Measurements from ENCODE around the gene PLEKHH2.
"Not testable (repeated sequence)": the region's sequence is repeated elsewhere in the genome, so short reads cannot be mapped to it uniquely, and the experiment has no call there.

PLEKHH2 gene

DNA sequence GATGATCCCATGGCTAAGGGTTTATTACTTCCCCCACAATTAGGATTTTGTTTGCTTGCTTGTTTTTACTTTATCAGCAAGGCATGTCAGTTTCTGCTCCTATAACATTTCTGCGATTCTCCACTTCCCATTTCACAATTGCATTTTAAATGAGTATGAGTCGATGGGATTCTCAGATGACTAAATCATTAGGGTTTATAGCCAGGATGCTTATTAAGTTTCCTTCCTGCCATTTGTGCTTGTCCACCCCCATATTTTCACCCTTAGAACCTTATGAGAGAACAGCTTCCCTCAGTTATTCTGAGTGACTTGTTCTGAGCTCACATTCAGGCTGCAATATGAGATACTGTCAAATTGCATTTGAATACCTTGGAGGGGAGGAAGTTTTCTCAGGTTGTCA, 77.1 kb downstream of the PLEKHH2 start:
- H3K4me3 ChIP-seq (ENCODE audit: control insufficient read depth, low read depth, low read length): no peak overlapping the region
- peak; percentile 29 for DNase-seq (ENCODE audit: low read depth)
- TF ChIP-seq, protein P1, sequence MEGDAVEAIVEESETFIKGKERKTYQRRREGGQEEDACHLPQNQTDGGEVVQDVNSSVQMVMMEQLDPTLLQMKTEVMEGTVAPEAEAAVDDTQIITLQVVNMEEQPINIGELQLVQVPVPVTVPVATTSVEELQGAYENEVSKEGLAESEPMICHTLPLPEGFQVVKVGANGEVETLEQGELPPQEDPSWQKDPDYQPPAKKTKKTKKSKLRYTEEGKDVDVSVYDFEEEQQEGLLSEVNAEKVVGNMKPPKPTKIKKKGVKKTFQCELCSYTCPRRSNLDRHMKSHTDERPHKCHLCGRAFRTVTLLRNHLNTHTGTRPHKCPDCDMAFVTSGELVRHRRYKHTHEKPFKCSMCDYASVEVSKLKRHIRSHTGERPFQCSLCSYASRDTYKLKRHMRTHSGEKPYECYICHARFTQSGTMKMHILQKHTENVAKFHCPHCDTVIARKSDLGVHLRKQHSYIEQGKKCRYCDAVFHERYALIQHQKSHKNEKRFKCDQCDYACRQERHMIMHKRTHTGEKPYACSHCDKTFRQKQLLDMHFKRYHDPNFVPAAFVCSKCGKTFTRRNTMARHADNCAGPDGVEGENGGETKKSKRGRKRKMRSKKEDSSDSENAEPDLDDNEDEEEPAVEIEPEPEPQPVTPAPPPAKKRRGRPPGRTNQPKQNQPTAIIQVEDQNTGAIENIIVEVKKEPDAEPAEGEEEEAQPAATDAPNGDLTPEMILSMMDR (IDR thresholded peaks at IDR 0.05; ENCODE audit: control insufficient read depth, insufficient read depth, low read depth, low read length, missing control alignments): no peak

DNA sequence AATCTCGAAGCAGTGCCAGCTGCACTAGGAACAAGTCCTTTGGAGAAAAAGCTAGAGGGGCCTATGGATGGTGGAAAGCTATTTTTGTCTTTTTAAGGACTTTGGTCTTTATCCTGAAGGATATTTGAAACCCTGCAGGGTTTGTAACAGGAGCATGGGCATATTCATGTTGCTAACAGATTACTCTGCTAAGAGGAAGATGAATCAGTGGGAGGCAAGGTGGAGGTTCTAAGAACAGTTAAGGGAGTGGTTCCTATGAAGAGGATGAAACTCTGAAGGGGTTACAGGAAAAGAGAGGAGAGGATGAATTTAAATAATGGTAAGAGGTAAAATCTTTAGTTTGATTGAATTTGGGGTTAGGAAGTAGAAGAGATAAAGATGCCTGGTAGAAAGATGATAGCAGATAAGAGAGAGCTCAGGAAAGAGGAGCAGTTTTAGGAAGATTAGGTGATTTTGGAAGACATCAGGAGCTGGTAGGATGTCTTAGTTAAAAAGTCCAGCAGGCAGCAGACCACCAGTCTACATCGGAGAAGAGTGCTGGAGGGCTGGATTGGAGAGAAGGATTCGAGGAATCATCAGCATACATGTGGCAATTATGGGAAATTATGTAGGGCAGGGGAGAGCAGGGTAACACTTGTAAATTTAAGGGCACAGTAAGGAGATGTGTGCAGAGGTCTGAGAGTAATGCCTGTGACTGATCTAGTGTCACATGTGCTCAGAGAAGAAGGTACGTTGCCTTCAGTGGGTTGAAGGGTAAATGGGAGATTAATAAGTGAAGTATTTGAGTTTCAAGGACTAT, 78.4 kb downstream of the PLEKHH2 start:
- DNase-seq (ENCODE audit: low read depth): no peak
- H3K4me3 ChIP-seq (ENCODE audit: control insufficient read depth, low read depth, low read length): no peak overlapping the region
- TF ChIP-seq, protein P1 (IDR thresholded peaks at IDR 0.05; ENCODE audit: control insufficient read depth, insufficient read depth, low read depth, low read length, missing control alignments): no peak

DNA sequence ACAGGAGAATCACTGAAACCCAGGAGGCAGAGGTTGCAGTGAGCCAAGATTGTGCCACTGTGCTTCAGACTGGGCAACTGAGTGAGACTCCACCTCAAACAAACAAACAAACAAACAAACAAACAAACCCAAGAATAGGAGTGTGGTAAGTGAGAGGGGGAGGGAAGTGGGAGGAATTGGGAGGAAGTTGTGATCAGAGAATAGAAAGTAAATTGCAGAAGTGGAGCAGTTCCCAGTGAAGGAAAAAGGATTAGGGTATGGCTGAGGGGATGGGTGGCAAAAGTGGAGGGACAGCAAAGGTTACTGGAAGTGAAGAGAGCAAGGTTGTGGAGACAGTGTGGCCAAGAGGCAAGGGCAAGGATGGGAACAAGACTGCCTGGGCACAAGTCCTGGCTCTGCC, 80.3 kb downstream of the PLEKHH2 start:
- no peak for DNase-seq (ENCODE audit: low read depth)
- no peak overlapping the region for H3K4me3 ChIP-seq (ENCODE audit: control insufficient read depth, low read depth, low read length)
- TF ChIP-seq, protein P1 (IDR thresholded peaks at IDR 0.05; ENCODE audit: control insufficient read depth, insufficient read depth, low read depth, low read length, missing control alignments): no peak

DNA sequence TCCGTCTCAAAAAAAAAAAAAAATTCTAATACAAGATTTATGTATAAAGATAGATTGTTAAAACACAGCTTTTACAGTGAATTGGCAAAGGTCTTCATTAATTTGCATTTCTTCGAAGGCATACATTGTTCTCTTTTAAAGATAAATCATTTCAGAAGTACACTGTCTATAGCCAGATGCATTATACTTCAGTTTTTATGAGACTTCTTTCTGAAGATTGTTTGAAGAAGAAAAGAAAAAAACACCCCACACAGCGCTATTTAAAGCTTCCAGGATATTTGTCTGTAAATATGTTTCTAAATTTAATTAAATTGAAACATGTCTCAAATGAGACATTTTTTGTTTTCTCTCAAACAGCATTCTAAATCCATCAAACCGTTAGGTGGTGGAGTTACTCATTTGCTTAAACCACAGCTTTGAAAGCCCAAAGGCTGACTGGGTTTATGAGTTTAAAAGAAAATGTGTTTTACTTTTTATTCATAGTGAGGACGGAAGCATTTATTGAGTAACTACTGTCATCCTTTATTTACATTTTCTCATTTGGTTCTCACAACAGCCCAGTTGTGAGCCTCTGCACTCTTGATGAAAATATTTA, 81.6 kb downstream of the PLEKHH2 start:
- TF ChIP-seq, protein P1 (IDR thresholded peaks at IDR 0.05; ENCODE audit: control insufficient read depth, insufficient read depth, low read depth, low read length, missing control alignments): no peak
- DNase-seq (ENCODE audit: low read depth): no peak
- H3K4me3 ChIP-seq (ENCODE audit: control insufficient read depth, low read depth, low read length): no peak overlapping the region

DNA sequence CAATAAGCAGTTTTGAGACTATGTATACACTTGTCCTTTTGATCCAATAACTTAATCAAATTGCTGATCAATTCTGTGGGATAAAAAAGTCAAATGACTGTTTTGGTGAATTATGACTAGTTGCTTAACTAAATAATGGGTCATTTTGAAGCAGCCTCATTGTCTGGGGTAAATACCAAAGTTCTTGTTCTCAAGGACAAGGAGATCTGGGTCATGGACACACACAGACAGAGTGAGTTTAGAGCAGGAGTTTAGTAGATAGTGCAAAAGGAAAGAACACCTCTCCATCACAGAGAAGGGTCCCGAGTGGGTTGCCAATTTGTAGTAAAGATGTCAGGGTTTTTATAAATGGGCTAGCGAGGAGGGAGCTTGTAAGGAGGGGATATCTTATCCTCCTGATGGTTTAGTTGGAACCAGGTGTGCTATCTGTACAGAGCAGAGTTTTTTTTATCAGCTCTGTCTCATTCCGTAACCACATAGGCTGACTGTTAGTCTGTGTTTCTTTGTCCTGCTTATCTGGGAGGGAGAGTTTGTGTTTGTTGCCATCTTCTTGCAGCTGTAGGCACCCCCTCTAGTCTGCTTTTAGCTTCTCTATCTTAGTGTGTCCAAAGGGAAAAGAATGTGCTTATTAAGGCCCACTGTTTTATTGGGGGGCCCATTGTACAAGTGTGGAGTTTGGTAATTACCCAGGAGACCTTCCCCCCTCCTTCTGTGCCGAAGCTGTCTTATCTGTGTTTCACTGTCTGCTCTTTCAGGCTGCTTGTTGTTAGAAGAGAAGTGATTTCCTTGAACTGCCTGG, 87.9 kb downstream of the PLEKHH2 start:
- TF ChIP-seq, protein P1 (IDR thresholded peaks at IDR 0.05; ENCODE audit: control insufficient read depth, insufficient read depth, low read depth, low read length, missing control alignments): no peak
- DNase-seq (ENCODE audit: low read depth): no peak
- H3K4me3 ChIP-seq (ENCODE audit: control insufficient read depth, low read depth, low read length): no peak overlapping the region

DNA sequence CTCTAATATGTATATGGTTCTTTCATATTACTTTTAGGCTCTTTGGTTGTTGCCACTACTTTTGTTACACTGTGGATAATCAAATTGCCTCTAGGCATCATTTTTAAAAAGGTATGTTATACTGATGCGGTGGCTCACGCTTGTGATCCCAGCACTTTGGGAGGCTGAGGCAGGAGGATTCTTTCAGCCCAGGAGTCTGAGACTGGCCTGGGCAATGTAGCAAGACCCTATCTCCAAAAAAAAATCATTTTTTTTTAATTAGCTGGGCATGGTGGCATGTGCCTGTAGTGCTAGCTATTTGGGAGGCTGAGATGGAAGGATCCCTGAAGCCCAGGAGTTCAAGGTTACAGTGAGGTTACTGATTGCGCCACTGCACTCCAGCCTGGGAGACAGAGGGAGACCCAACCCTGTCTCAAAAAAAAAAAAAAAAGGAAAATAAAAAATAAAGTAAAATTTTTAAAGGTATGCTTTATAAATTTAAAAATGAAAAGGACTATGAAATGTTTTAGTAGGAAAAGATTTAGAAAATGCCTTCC, 88.7 kb downstream of the PLEKHH2 start:
- TF ChIP-seq, protein P1 (IDR thresholded peaks at IDR 0.05; ENCODE audit: control insufficient read depth, insufficient read depth, low read depth, low read length, missing control alignments): no peak
- DNase-seq (ENCODE audit: low read depth): no peak
- no peak overlapping the region for H3K4me3 ChIP-seq (ENCODE audit: control insufficient read depth, low read depth, low read length)

DNA sequence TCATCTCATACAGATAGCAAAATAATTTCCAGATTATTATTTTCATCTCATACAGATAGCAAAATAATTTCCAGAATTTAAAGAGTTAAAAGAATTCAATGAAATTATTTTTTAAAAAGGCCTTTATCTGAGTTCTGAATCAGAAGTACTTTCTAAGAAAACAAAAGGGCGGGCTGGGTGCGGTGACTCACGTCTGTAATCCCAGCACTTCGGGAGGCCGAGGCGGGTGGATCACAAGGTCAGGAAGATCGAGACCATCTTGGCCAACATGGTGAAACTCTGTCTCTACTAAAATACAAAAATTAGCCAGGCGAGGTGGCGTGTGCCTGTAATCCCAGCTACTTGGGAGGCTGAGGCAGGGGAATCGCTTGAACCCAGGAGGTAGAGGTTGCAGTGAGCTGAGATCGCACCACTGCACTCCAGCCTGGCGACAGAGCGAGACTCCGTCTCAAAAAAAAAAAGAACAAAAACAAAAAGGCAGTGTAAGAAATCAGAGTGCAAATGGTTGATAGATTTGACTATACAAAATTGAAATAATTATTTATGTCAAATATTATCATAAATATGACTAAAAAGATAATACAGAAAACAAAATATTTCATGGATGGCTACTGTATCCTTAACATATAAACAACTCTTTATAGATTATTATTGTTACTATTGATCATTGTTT, 90.0 kb downstream of the PLEKHH2 start:
- H3K4me3 ChIP-seq (ENCODE audit: control insufficient read depth, low read depth, low read length); DNase-seq (ENCODE audit: low read depth): not testable (repeated sequence)
